WTC11 (cell line): ENCODE data around the gene TNFSF15. TPM values are rescaled to one million over a fixed set of nuclear protein-coding genes. Genes with fewer than 3 reads are reported as not detected.

Experiments
- ATAC-seq: fragments of 200-7000 bp; cut with Tn5 transposase; 2 replicates; pipeline ENCODE4 v1.10.0; 2021; ENCODE audit warnings: mild to moderate bottlenecking, moderate library complexity
- CTCF ChIA-PET: fragments of 300-600 bp; sonication (Branson Sonifier 250); formaldehyde crosslinking; loops from one replicate; lab custom pipeline; 2021; ENCODE audit warnings: antibody characterized with exemption; lab: Charles Lee
- POLR2A ChIA-PET: fragments of 350-600 bp; sonication (Branson Sonifier 250); formaldehyde crosslinking; loops from one replicate; lab custom pipeline; 2021; ENCODE audit warnings: antibody characterized with exemption; lab: Charles Lee
- DNase-seq: peaks from one replicate; pipeline ENCODE4 v3.0.0; 2021; ENCODE audit warnings: low spot score
- H3K27ac Mint-ChIP-seq: 2 replicates; pipeline ENCODE4 v1.8.0; 2021; ENCODE audit warnings: mixed read lengths
- H3K27me3 Mint-ChIP-seq: 2 replicates; pipeline ENCODE4 v1.8.0; 2021; ENCODE audit warnings: low read depth, mild to moderate bottlenecking, moderate library complexity, mixed read lengths
- H3K36me3 Mint-ChIP-seq: 2 replicates; pipeline ENCODE4 v1.8.0; 2021; ENCODE audit warnings: mixed read lengths
- H3K4me1 Mint-ChIP-seq: 2 replicates; pipeline ENCODE4 v1.8.0; 2022; ENCODE audit warnings: mixed read lengths
- H3K4me3 Mint-ChIP-seq: 2 replicates; pipeline ENCODE4 v1.8.0; 2021; ENCODE audit warnings: mild to moderate bottlenecking, moderate library complexity, mixed read lengths
- H3K9me3 Mint-ChIP-seq: 2 replicates; pipeline ENCODE4 v1.8.0; 2021; ENCODE audit warnings: mixed read lengths
- AR ChIP-seq: fragments of 250-450 bp; sonication (Bioruptor Pico); IDR thresholded peaks from 2 replicates; pipeline ENCODE4 v1.9.0; 2021; ENCODE audit warnings: mild to moderate bottlenecking
- CBFB ChIP-seq: sonication (generic); formaldehyde crosslinking; IDR thresholded peaks from 2 replicates; pipeline ENCODE4 v1.8.1; 2022; ENCODE audit warnings: mild to moderate bottlenecking, low read depth, missing genetic modification reagents
- CREB1 ChIP-seq: sonication (generic); formaldehyde crosslinking; IDR thresholded peaks from 2 replicates; pipeline ENCODE4 v1.8.0; 2023; ENCODE audit warnings: mild to moderate bottlenecking, missing genetic modification reagents
- ESRRA ChIP-seq: sonication (generic); formaldehyde crosslinking; IDR thresholded peaks from 2 replicates; pipeline ENCODE4 v1.8.1; 2022; ENCODE audit warnings: mild to moderate bottlenecking, missing genetic modification reagents, borderline replicate concordance
- ETV6 ChIP-seq: sonication (generic); formaldehyde crosslinking; IDR thresholded peaks from 2 replicates; pipeline ENCODE4 v1.8.1; 2022; ENCODE audit warnings: mild to moderate bottlenecking, missing genetic modification reagents
- FOXK1 ChIP-seq: sonication (generic); formaldehyde crosslinking; IDR thresholded peaks from 2 replicates; pipeline ENCODE4 v1.8.0; 2022; ENCODE audit warnings: mild to moderate bottlenecking, moderate library complexity, missing genetic modification reagents
- FOXP1 ChIP-seq: sonication (generic); formaldehyde crosslinking; IDR thresholded peaks from 2 replicates; pipeline ENCODE4 v1.8.0; 2022; ENCODE audit warnings: missing genetic modification reagents, mild to moderate bottlenecking, moderate library complexity, borderline replicate concordance
- GRHL2 ChIP-seq: fragments of 250-450 bp; sonication (Bioruptor Pico); IDR thresholded peaks from 2 replicates; pipeline ENCODE4 v1.8.0; 2022; ENCODE audit warnings: mild to moderate bottlenecking, moderate library complexity; ENCODE audit not compliant: insufficient replicate concordance, severe bottlenecking
- HMGA2 ChIP-seq: fragments of 250-450 bp; sonication (Bioruptor Pico); IDR thresholded peaks from 2 replicates; pipeline ENCODE4 v1.4.0; 2021; ENCODE audit warnings: mild to moderate bottlenecking, moderate library complexity
- IRF1 ChIP-seq: sonication (generic); formaldehyde crosslinking; IDR thresholded peaks from 2 replicates; pipeline ENCODE4 v1.8.0; 2023; ENCODE audit warnings: missing genetic modification reagents
- JAZF1 ChIP-seq: fragments of 250-450 bp; sonication (Bioruptor Pico); IDR thresholded peaks from 2 replicates; pipeline ENCODE4 v1.9.0; 2021; ENCODE audit warnings: moderate library complexity, mild to moderate bottlenecking, inconsistent platforms
- SOX15 ChIP-seq: fragments of 250-450 bp; sonication (Bioruptor Pico); IDR thresholded peaks from 2 replicates; pipeline ENCODE4 v1.9.0; 2021; ENCODE audit warnings: mild to moderate bottlenecking
- SP1 ChIP-seq: sonication (generic); formaldehyde crosslinking; conservative IDR thresholded peaks from 2 replicates; pipeline ENCODE4 v1.8.1; 2022; ENCODE audit warnings: missing genetic modification reagents
- ZNF281 ChIP-seq: sonication (generic); formaldehyde crosslinking; IDR thresholded peaks from 2 replicates; pipeline ENCODE4 v1.8.0; 2023; ENCODE audit warnings: mild to moderate bottlenecking, missing genetic modification reagents
- ZNF416 ChIP-seq: fragments of 250-450 bp; sonication (Bioruptor Pico); IDR thresholded peaks from 2 replicates; pipeline ENCODE4 v1.9.0; 2021; ENCODE audit warnings: mild to moderate bottlenecking, inconsistent platforms
- total RNA-seq: library from RNA; stranded (reverse); gene quantifications from 3 replicates; pipeline ENCODE4 v1.2.3, GENCODE V29; 2021
- TF ChIP-seq, protein P1 (sequence below): sonication (generic); formaldehyde crosslinking; IDR thresholded peaks from 2 replicates; pipeline ENCODE4 v1.8.0; 2022; ENCODE audit warnings: mild to moderate bottlenecking, missing genetic modification reagents
- TF ChIP-seq, protein P2 (sequence below): sonication (generic); formaldehyde crosslinking; IDR thresholded peaks from 2 replicates; pipeline ENCODE4 v1.8.1; 2022; ENCODE audit warnings: mild to moderate bottlenecking, moderate library complexity, missing genetic modification reagents
- TF ChIP-seq, protein P3 (sequence below): sonication (generic); formaldehyde crosslinking; IDR thresholded peaks from 2 replicates; pipeline ENCODE4 v1.8.0; 2023; ENCODE audit warnings: missing genetic modification reagents, mild to moderate bottlenecking, borderline replicate concordance
- TF ChIP-seq, protein P4 (sequence below): fragments of 250-450 bp; sonication (Bioruptor Pico); IDR thresholded peaks from 2 replicates; pipeline ENCODE4 v1.9.0; 2021; ENCODE audit warnings: mild to moderate bottlenecking

TNFSF15 gene
- total RNA-seq, 1 experiment from 2014 or later: 0.11 TPM

DNA sequence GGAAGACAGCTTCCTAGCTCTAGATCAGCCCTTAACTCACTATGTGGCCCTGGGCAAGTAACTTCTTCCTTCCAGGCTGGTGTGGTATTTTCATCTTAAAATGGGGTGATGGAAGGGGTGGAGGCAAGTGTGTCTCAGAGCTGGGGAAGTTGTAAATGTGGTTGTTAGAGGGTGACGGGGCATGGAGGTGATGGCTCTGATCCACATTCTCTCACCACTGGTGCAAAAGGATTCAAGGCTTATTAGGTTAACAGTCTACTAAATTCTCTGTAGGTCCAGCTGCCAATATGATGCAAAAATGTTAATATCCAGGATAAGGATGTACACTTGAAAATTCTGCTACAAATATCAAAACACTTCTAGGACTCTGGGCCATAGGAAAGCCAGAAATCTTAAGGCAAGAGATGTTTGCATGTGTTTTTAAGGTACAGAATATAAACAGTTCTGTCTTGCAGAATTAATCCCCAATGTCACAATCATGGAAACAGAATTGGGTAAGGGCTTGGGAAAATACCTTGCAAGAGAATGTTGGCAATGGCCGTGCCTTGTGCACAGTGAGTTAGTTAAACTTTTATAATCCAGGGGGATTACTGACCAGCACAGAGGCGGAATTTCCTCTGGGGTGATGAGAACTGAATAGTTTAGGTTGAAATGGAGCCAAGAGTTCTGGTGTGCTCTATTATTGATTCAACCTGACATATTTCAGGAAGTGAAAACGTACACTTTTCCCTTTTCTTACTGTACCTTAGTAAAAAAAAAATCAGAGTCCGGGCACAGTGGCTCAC is 19.8 kb downstream of the TNFSF15 start (continued):
- TF ChIP-seq CREB1 (CRISPR knock-in tag) (no peak), SOX15 (no peak), AR (CRISPR knock-in tag) (no peak), IRF1 (CRISPR knock-in tag) (no peak), JAZF1 (no peak), FOXP1 (CRISPR knock-in tag) (no peak), HMGA2 (no peak), GRHL2 (CRISPR knock-in tag) (no peak)

GRCh38 chr9:114784721-114785279 is 21.0 kb downstream of the TNFSF15 start:
- no peak for ATAC-seq
- no peak overlapping the region for H3K4me3 Mint-ChIP-seq
- CTCF ChIA-PET: no interaction called here
- TF ChIP-seq, protein P1, sequence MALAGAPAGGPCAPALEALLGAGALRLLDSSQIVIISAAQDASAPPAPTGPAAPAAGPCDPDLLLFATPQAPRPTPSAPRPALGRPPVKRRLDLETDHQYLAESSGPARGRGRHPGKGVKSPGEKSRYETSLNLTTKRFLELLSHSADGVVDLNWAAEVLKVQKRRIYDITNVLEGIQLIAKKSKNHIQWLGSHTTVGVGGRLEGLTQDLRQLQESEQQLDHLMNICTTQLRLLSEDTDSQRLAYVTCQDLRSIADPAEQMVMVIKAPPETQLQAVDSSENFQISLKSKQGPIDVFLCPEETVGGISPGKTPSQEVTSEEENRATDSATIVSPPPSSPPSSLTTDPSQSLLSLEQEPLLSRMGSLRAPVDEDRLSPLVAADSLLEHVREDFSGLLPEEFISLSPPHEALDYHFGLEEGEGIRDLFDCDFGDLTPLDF (CRISPR knock-in tag): no peak
- no peak for TF ChIP-seq FOXK1 (CRISPR knock-in tag)
- TF ChIP-seq, protein P2, sequence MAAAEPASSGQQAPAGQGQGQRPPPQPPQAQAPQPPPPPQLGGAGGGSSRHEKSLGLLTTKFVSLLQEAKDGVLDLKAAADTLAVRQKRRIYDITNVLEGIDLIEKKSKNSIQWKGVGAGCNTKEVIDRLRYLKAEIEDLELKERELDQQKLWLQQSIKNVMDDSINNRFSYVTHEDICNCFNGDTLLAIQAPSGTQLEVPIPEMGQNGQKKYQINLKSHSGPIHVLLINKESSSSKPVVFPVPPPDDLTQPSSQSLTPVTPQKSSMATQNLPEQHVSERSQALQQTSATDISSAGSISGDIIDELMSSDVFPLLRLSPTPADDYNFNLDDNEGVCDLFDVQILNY (CRISPR knock-in tag): no peak
- no peak for TF ChIP-seq AR (CRISPR knock-in tag)
- no peak for TF ChIP-seq ZNF281 (CRISPR knock-in tag)
- no peak for TF ChIP-seq ETV6
- TF ChIP-seq, protein P3, sequence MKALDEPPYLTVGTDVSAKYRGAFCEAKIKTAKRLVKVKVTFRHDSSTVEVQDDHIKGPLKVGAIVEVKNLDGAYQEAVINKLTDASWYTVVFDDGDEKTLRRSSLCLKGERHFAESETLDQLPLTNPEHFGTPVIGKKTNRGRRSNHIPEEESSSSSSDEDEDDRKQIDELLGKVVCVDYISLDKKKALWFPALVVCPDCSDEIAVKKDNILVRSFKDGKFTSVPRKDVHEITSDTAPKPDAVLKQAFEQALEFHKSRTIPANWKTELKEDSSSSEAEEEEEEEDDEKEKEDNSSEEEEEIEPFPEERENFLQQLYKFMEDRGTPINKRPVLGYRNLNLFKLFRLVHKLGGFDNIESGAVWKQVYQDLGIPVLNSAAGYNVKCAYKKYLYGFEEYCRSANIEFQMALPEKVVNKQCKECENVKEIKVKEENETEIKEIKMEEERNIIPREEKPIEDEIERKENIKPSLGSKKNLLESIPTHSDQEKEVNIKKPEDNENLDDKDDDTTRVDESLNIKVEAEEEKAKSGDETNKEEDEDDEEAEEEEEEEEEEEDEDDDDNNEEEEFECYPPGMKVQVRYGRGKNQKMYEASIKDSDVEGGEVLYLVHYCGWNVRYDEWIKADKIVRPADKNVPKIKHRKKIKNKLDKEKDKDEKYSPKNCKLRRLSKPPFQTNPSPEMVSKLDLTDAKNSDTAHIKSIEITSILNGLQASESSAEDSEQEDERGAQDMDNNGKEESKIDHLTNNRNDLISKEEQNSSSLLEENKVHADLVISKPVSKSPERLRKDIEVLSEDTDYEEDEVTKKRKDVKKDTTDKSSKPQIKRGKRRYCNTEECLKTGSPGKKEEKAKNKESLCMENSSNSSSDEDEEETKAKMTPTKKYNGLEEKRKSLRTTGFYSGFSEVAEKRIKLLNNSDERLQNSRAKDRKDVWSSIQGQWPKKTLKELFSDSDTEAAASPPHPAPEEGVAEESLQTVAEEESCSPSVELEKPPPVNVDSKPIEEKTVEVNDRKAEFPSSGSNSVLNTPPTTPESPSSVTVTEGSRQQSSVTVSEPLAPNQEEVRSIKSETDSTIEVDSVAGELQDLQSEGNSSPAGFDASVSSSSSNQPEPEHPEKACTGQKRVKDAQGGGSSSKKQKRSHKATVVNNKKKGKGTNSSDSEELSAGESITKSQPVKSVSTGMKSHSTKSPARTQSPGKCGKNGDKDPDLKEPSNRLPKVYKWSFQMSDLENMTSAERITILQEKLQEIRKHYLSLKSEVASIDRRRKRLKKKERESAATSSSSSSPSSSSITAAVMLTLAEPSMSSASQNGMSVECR: no peak
- TF ChIP-seq, protein P4, sequence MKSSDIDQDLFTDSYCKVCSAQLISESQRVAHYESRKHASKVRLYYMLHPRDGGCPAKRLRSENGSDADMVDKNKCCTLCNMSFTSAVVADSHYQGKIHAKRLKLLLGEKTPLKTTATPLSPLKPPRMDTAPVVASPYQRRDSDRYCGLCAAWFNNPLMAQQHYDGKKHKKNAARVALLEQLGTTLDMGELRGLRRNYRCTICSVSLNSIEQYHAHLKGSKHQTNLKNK (CRISPR knock-in tag): no peak
- TF ChIP-seq SP1 (CRISPR knock-in tag): no peak
- TF ChIP-seq ZNF416 (CRISPR knock-in tag): no peak
- no peak for TF ChIP-seq CBFB (CRISPR knock-in tag)
- TF ChIP-seq ESRRA (CRISPR knock-in tag): no peak
- TF ChIP-seq JAZF1: no peak

More at GRCh38 chr9:114784721-114785279, 21.0 kb downstream of the TNFSF15 start:
- H3K36me3 Mint-ChIP-seq: no peaks in the 10 kb centered on the region
- no peaks in the 10 kb centered on the region for H3K4me1 Mint-ChIP-seq
- no peak overlapping the region for H3K27ac Mint-ChIP-seq
- DNase-seq: no peak
- H3K9me3 Mint-ChIP-seq: no peaks in the 10 kb centered on the region
- peaks cover 6% of the 10 kb centered on the region for H3K27me3 Mint-ChIP-seq
- POLR2A ChIA-PET: no interaction called here
